ENCODE data around the gene SRSF12.

The SRSF12 gene

GRCh38 chr6:89117211-89118108 is at the start of gene SRSF12:
TSS of gene SRSF12 (minus strand) at chr6:89118071. CDS start at chr6:89117887, 184 bp downstream.
- no peak for DNase-seq (ENCODE audit: low read depth, low spot score)
- H3K27ac ChIP-seq = no peak within 1 kb of the TSS

DNA sequence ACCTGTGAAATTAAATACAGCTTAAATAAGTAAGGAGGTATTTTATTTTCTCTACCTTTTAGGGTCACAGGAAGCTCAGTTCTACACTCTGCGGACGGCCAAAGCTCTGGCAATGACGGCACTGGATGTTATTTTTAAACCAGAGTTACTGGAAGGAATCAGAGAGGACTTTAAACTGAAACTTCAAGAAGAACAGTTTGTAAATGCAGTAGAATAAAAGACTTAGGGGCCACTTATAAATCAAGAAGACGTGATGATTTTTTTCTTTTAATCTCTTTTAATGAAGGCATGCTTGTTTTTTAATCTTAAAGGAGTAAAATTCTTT is 44.1 kb upstream of the SRSF12 start:
- no peak overlapping the region for H3K27ac ChIP-seq
- no peak for DNase-seq (ENCODE audit: low read depth, low spot score)

- no peak overlapping the region for H3K27ac ChIP-seq
- DNase-seq (ENCODE audit: low read depth, low spot score) = no peak
Observed at GRCh38 chr6:89161326-89162046, 43.6 kb upstream of the SRSF12 start.

GRCh38 chr6:89160331-89161092 is 42.6 kb upstream of the SRSF12 start:
- H3K27ac ChIP-seq = no peak overlapping the region
- DNase-seq (ENCODE audit: low read depth, low spot score) = no peak

DNA sequence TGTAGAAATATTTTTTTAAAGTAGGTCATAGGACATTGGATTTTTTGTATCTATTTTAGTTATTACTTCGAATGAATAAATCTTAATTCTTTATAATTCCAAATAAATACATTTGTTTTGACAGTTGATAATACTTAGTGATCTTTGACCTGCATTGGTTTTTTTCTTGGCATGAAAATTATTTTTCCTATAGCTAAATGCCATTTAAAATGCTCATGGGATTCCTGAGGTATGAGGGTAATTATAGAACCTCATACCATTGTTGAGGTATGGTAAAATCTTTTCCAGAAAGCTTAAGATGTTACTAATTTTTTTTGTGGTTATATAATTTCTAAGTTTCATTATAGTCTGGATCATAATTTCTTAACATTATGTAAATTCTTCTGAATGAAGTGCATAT is 36.3 kb upstream of the SRSF12 start:
- H3K27ac ChIP-seq = no peak overlapping the region
- no peak for DNase-seq (ENCODE audit: low read depth, low spot score)

GRCh38 chr6:89148016-89148750 is 30.3 kb upstream of the SRSF12 start:
- no peak overlapping the region for H3K27ac ChIP-seq
- no peak for DNase-seq (ENCODE audit: low read depth, low spot score)

DNA sequence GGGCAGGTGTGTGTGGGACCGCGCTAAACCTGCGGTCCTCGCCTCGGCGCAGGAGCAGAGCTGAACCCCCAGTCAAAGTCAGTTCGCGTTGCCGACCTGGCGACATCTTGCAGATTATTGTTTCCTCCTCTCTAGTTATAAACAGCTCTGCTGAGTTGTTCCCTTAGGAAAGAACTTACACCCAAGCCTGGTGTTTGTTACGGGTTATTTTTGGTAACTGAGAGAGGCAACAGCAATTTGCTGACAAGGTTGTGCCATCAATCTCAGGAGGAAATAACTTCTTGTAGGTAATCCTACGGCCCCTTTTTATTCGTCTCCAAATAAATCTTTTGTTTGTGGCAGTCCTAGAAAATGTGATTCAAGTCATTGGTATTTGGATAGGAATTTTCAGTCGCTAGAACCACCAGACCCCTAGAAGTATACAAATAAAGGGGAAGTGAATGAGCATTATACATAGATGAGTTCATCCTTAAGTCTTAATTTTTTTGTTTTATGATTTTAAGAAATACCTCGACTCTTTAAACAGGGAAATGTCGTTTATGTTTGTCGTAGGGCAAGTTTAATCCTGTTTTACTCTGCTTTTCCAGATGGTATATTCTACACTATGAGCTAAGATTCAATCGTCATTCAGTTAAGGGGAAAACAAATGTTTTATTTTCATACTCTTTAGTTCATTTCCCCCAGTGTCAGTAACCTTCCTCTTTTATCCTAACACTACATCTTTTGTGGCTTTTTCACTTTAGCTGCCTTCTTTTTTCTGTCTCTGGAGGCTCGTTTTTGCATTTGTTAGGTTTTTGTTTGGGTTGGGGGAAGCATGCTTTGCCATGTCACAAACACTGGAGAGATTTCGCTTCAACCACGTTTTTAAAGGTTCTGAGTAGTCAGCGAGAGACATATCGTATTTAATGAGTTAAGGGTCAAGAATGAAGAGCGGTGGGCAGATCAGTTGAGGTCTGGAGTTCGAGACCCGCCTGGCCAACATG is 29.1 kb upstream of the SRSF12 start:
- DNase-seq (ENCODE audit: low read depth, low spot score) = no peak
- H3K27ac ChIP-seq = peak overlapping the region; percentile 65

DNA sequence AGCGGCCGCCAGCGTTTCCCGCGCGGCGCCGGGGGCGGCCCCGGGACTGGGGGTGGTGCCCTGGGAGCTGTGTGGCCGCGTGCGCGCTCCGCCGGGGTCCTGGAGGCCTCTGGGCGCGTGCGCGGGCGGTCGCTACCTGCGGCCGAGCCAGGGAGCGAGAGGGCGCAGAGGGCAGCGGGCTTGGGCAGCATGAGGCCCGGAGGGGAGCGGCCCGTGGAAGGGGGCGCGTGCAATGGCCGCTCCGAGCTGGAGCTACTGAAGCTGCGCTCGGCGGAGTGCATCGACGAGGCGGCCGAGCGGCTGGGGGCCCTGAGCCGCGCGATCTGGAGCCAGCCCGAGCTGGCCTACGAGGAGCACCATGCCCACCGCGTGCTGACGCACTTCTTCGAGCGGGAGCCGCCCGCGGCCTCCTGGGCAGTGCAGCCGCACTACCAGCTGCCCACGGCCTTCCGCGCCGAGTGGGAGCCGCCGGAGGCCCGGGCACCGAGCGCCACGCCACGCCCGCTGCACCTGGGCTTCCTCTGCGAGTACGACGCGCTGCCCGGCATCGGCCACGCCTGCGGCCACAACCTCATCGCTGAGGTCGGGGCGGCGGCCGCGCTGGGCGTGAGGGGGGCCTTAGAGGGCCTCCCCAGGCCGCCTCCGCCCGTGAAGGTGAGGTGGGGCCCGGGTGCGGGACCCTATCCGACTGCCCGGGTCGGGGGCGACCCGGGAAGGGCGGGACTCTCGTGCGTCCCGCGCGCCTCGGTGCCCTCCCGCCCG is 28.3 kb upstream of the SRSF12 start, which contains the start of gene PM20D2:
TSS of gene PM20D2 (plus strand) at position 100 of the 762 bp plus-strand sequence. CDS start at position 190, 90 bp downstream.
- DNase-seq (ENCODE audit: low read depth, low spot score) = no peak
- peak within 1 kb of the TSS; percentile 65 for H3K27ac ChIP-seq

DNA sequence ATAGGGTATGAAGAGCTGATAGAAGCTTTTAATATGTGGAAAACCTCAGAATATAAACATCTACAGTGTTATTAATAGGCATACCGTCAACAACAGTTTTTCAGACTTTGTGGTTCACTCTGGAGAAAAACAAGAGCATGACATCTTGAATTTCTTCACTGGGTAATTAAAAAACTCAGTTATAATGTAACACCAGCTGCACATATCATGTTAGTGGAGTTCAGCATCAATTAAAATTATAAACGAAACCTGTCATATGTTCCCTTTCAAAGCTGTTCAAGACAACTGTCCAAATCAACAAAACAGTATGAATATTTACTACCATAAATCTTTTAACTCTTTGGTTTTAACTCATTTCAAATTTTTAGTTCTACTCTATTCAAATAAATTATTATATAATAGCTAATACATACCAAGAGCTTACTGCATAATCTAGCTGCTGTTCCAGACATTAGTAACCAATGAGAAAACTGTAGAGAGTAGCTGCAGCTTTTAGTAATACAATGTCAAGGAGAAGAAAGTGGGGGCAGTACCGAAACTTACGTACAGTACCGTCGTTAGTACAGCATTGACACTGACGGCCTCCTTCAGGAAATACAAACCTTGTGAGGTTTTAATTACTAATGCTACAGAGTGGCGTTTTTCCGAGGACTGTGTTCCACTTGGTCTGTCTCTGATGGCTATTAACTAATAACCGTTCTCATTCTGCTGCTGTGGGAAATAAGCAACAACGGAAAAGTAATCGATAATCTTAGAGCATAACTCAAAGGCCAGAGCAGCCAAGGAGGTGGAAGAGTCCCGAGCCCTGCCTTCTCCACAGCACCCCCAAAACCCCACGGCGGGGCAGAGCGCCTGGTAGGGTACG is 27.5 kb upstream of the SRSF12 start:
- DNase-seq (ENCODE audit: low read depth, low spot score) = no peak

GRCh38 chr6:89144354-89144906 is 26.6 kb upstream of the SRSF12 start:
- H3K27ac ChIP-seq = no peak overlapping the region
- DNase-seq (ENCODE audit: low read depth, low spot score) = no peak

More for the DNA sequence above, 27.5 kb upstream of the SRSF12 start:
- H3K27ac ChIP-seq = peak overlapping the region; percentile 65

DNA sequence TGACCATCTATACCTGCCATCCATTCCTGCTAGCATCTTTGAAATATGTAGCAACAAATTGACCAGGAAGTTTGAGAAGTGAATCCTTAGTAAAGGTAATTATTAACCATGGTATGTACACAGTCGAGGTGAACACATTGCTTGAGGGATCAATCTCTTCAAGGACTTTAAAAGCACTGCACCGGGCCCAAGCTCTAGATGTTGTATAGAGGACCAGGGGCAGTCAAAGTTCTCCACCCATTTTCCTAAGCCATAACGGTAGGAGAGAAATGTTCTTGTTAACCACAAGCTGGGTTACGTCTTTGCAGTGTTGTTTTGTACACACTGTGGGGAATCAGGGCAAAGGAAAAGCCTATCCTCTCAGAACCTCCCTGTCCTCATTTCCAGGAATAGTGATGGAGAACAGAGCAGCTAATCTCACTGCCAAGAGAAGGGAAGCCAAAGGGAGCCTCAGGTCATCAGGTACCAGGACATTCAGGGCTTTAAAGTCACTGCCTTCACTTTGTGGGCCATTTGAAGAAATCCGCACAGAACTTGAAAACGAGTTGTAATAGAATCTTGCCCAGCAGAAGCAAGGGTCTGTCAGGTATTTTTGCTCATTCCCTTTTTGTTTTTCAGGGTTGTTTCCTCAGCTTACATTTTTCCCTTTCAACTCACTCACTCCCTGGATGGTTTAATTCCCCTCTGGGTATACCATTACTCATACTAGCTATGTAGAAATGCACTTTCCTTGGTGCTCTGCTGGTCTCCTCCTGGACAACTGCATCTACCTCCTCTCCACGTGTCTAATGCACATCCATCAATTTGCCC is 22.7 kb upstream of the SRSF12 start:
- no peak overlapping the region for H3K27ac ChIP-seq
- no peak for DNase-seq (ENCODE audit: low read depth, low spot score)

DNA sequence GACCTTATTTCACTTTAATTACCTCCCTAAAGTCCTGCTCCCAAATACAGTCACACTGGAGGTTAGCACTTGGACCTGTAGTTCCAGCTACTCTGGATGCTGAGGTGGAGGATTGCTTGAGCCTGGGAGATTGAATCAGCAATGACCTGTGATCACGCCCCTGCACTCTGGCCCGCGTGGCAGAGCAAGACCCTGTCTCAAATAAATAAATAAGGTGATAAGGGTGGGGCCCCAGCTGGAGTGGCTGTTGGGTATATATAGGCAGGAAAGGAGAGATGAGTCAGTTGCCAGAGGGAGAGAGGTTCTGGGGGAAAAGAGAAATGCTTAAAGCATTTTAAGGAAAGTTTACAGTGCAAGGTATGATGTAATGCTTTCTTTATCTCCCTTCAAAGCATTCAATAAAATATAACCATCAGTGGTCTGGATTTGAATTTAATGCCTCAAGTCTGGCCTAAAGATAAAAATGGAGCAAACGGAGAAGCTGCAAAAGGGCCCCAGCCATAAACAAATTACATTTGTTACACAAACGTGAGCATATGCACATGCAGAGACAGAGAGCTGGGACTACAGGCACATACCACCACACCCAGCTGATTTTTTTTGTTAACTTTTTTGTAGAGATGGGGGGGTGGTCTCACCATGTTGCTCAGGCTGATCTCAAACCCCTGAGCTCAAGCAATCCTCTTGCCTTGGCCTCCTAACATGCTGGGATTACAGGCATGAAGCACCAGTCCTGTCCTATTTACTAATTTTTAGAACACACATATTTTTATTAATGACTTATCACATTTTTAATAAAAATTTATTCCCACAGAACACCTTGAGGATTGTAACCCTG is 21.9 kb upstream of the SRSF12 start:
- no peak for DNase-seq (ENCODE audit: low read depth, low spot score)
- H3K27ac ChIP-seq = no peak overlapping the region

GRCh38 chr6:89138173-89138572 is 20.3 kb upstream of the SRSF12 start:
- no peak for DNase-seq (ENCODE audit: low read depth, low spot score)
- H3K27ac ChIP-seq = no peak overlapping the region

DNA sequence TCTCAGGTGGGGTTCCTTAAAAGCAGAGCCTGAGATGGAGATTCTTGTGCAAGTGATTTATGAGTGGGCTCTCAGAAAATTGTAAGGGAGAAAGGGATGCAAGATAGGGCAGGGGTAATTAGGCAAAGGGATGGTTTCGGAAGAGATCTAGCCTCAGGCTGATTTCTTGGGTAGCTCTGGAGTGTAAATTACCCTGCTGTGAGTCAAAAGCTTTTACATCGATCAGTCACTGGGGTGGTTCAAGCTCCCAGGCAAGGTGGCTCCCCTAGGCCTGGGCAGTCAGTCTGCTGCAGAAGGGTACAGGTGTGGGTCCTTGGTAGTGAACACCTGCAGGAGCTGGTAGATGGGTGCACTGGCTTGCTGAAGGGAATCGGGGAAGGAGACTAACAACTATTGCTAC is 16.9 kb upstream of the SRSF12 start:
- H3K27ac ChIP-seq = no peak overlapping the region
- no peak for DNase-seq (ENCODE audit: low read depth, low spot score)

DNA sequence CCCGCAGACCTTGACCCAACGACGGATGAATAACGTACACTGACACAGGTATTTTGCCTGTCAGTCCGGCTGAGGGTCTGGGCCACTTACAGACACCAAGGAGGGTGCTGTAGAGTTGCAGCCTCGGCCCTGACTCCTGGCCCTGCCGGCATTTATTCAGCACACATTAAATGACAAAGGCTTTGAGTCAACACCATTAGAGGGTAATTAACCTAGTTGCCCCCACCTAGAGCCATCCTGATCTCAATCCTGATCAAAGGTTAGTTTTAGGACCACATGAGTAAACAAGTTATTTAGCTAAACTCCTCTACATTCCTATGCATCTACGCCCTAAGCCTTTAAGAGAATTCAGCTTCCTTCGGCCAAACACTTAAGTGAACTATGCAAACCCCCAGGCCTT is 16.1 kb upstream of the SRSF12 start:
- H3K27ac ChIP-seq = no peak overlapping the region
- no peak for DNase-seq (ENCODE audit: low read depth, low spot score)
